HepG2 (cell line): Measurements from ENCODE around the gene ZNF544. TPM values are rescaled to one million over a fixed set of nuclear protein-coding genes. Genes with fewer than 3 reads are reported as not detected.

Source experiments
- FOXO1 ChIP-seq: sonication (generic); formaldehyde crosslinking; IDR thresholded peaks from 2 replicates; pipeline ENCODE4 v1.4.0; 2020; ENCODE audit warnings: missing genetic modification reagents
- GABPA ChIP-seq, 2 experiments: IDR thresholded peaks; 2 replicates each; pipeline ENCODE4 v1.6.1; 2011 to 2016; ENCODE audit warnings: low read depth in 2 of 2, low read length in 1 of 2, missing biosample characterization in 1 of 2, missing genetic modification characterization in 1 of 2
- KDM1A ChIP-seq: IDR thresholded peaks from 2 replicates; pipeline ENCODE4 v1.6.1; 2016; ENCODE audit warnings: missing compliant biosample characterization
- MXI1 ChIP-seq: IDR thresholded peaks from 3 replicates; pipeline ENCODE4 v1.6.1; 2012; ENCODE audit warnings: low read depth, low read length, inconsistent platforms, borderline replicate concordance
- RAD21 ChIP-seq: fragments of 450-650 bp; formaldehyde crosslinking; IDR thresholded peaks from 2 replicates; pipeline ENCODE4 v1.5.0; 2020; ENCODE audit warnings: mild to moderate bottlenecking
- TMF1 ChIP-seq: sonication (generic); formaldehyde crosslinking; IDR thresholded peaks from 2 replicates; pipeline ENCODE4 v1.8.1; 2022; ENCODE audit warnings: low read depth, missing genetic modification reagents
- TRIM24 ChIP-seq: sonication (generic); formaldehyde crosslinking; IDR thresholded peaks from 2 replicates; pipeline ENCODE4 v1.8.0; 2022; ENCODE audit warnings: mild to moderate bottlenecking, missing genetic modification reagents
- WIZ ChIP-seq: sonication (generic); formaldehyde crosslinking; IDR thresholded peaks from 2 replicates; pipeline ENCODE4 v1.5.1; 2020; ENCODE audit warnings: mild to moderate bottlenecking, missing genetic modification reagents
- ZBTB33 ChIP-seq: sonication (generic); formaldehyde crosslinking; IDR thresholded peaks from 2 replicates; pipeline ENCODE4 v1.4.0; 2020; ENCODE audit warnings: missing genetic modification reagents
- ZMYM2 ChIP-seq: sonication (generic); formaldehyde crosslinking; IDR thresholded peaks from 2 replicates; pipeline ENCODE4 v1.8.0; 2022; ENCODE audit warnings: mild to moderate bottlenecking, missing genetic modification reagents
- ZNF513 ChIP-seq: sonication (generic); formaldehyde crosslinking; conservative IDR thresholded peaks from 2 replicates; pipeline ENCODE4 v1.5.0; 2020; ENCODE audit warnings: missing genetic modification reagents
- ZNF83 ChIP-seq: sonication (generic); formaldehyde crosslinking; IDR thresholded peaks from 2 replicates; pipeline ENCODE4 v1.4.0; 2020; ENCODE audit warnings: missing genetic modification reagents, mild to moderate bottlenecking, borderline replicate concordance
- polyA plus RNA-seq, 8 experiments: library from polyadenylated mRNA; depleted of rRNA in 3 of 8; stranded (reverse) in 7 of 8; unstranded in 1 of 8; fragments of >200 nt; fragmentation: Illumina TruSeq in 4 of 8; extraction: Trizol in 4 of 8; gene quantifications; 2 replicates each; pipeline versions ENCODE4 v1.2.1 to v1.2.3, GENCODE V29; 2011 to 2016; ENCODE audit warnings: low read depth in 4 of 8, missing spikeins in 1 of 8, mixed read lengths in 1 of 8; ENCODE audit not compliant: insufficient read depth in 1 of 8
- total RNA-seq, 5 experiments: library from RNA; depleted of rRNA; stranded (reverse); fragments of >200 nt; fragmentation: Illumina TruSeq; extraction: Trizol; gene quantifications; 2 replicates each; pipeline ENCODE4 v1.2.3, GENCODE V29; 2016; ENCODE audit warnings: low read depth in 1 of 5
- TF ChIP-seq, protein P1 (sequence below): sonication (generic); formaldehyde crosslinking; IDR thresholded peaks from 2 replicates; pipeline ENCODE4 v1.4.0; 2020; ENCODE audit warnings: missing genetic modification reagents
- TF ChIP-seq, protein P2 (sequence below): IDR thresholded peaks from 2 replicates; pipeline ENCODE4 v1.6.1; 2016; ENCODE audit warnings: mild to moderate bottlenecking

ZNF544 gene
- total and polyA plus RNA-seq, 2 of the 13 experiments (the other 11 are each of a cell fraction or from before 2014, with no cell fraction given) = 13.1 to 17.0 TPM

GRCh38 chr19:58279042-58279924 lies 50.6 kb downstream of the ZNF544 start (continued):
- TF ChIP-seq ZNF83 (CRISPR knock-in tag) = no peak
- 0 out of 2 replicates have a peak, but pooled peaks have one; percentile 20 for TF ChIP-seq RAD21 (CRISPR knock-in tag)
- no peak for TF ChIP-seq ZMYM2 (CRISPR knock-in tag)
- TF ChIP-seq ZNF513 (CRISPR knock-in tag) = no peak
- 0 out of 2 replicates have a peak, but pooled peaks have one; percentile 18 for TF ChIP-seq ZBTB33 (CRISPR knock-in tag)
- TF ChIP-seq, protein P1, sequence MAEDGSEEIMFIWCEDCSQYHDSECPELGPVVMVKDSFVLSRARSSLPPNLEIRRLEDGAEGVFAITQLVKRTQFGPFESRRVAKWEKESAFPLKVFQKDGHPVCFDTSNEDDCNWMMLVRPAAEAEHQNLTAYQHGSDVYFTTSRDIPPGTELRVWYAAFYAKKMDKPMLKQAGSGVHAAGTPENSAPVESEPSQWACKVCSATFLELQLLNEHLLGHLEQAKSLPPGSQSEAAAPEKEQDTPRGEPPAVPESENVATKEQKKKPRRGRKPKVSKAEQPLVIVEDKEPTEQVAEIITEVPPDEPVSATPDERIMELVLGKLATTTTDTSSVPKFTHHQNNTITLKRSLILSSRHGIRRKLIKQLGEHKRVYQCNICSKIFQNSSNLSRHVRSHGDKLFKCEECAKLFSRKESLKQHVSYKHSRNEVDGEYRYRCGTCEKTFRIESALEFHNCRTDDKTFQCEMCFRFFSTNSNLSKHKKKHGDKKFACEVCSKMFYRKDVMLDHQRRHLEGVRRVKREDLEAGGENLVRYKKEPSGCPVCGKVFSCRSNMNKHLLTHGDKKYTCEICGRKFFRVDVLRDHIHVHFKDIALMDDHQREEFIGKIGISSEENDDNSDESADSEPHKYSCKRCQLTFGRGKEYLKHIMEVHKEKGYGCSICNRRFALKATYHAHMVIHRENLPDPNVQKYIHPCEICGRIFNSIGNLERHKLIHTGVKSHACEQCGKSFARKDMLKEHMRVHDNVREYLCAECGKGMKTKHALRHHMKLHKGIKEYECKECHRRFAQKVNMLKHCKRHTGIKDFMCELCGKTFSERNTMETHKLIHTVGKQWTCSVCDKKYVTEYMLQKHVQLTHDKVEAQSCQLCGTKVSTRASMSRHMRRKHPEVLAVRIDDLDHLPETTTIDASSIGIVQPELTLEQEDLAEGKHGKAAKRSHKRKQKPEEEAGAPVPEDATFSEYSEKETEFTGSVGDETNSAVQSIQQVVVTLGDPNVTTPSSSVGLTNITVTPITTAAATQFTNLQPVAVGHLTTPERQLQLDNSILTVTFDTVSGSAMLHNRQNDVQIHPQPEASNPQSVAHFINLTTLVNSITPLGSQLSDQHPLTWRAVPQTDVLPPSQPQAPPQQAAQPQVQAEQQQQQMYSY (CRISPR knock-in tag) = peak; percentile 25; the same call in 1 of the 2 replicates
- TF ChIP-seq WIZ (CRISPR knock-in tag) = no peak
- no peak for TF ChIP-seq KDM1A (CRISPR knock-in tag)
- TF ChIP-seq TMF1 (CRISPR knock-in tag) = no peak
- TF ChIP-seq MXI1 = 0 out of 3 replicates have a peak, but pooled peaks have one; percentile 51
- no peak for TF ChIP-seq TRIM24 (CRISPR knock-in tag)
- no peak for TF ChIP-seq GABPA (IDR thresholded peaks at IDR 0.05; ENCODE audit: low read depth, low read length)
- TF ChIP-seq GABPA (CRISPR knock-in tag; IDR thresholded peaks at IDR 0.05; ENCODE audit: low read depth) = 0 out of 2 replicates have a peak, but pooled peaks have one; percentile 0
- no peak for TF ChIP-seq FOXO1 (CRISPR knock-in tag)
- TF ChIP-seq, protein P2, sequence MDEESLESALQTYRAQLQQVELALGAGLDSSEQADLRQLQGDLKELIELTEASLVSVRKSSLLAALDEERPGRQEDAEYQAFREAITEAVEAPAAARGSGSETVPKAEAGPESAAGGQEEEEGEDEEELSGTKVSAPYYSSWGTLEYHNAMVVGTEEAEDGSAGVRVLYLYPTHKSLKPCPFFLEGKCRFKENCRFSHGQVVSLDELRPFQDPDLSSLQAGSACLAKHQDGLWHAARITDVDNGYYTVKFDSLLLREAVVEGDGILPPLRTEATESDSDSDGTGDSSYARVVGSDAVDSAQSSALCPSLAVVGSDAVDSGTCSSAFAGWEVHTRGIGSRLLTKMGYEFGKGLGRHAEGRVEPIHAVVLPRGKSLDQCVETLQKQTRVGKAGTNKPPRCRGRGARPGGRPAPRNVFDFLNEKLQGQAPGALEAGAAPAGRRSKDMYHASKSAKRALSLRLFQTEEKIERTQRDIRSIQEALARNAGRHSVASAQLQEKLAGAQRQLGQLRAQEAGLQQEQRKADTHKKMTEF = 0 out of 2 replicates have a peak, but pooled peaks have one; percentile 5
